Measurements from ENCODE around the gene ARHGEF4.

- TF ChIP-seq SP1 (IDR thresholded peaks at IDR 0.05) (no peak), BHLHE40 (IDR thresholded peaks at IDR 0.05; ENCODE audit: borderline replicate concordance) (no peak), FOXK2 (IDR thresholded peaks at IDR 0.05) (no peak), SUZ12 (IDR thresholded peaks at IDR 0.05) (no peak), ARNT (IDR thresholded peaks at IDR 0.05) (no peak)
Measured at GRCh38 chr2:130872741-130873125, 36.0 kb downstream of the ARHGEF4 start.

Data from HEK293T (cell line).